ENCODE results near the gene CAMK2A. TPM values are rescaled to one million over a fixed set of nuclear protein-coding genes. Genes with fewer than 3 reads are reported as not detected.

Gene CAMK2A
- total RNA-seq, 2 donors from 2014 or later: 0.50 to 1.0 TPM

DNA sequence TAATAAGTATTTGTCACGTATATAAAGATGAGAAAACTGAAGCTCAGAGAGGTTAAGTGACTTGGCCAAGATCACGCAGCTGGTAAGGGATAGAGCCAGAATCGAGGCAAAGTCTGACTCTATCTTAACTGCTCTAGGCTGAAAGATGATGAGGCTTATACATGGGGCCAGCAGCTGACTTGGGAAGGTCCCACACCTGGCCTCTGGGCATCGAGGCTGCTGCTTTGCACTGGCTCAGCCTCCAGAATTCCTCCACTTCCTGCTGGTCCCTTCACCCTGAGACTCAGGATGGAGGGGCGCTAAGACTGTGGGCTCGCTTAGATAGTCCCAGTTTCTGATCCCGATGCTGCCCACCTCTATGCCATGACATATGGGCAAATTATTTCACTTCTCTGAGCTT lies 35.2 kb downstream of the CAMK2A start:
- Histone ChIP-seq H3K36me3 (no peaks in the 10 kb centered on the region), H3K27me3 (replicated peaks; ENCODE audit: insufficient read depth) (no peaks in the 10 kb centered on the region), H3K27ac (no peak overlapping the region), H3K9me3 (no peaks in the 10 kb centered on the region), H3K4me1 (replicated peaks) (no peaks in the 10 kb centered on the region), H3K4me3 (no peak overlapping the region)
- intact Hi-C loops (cut with DNase I): no loop called here
- no peak for TF ChIP-seq POLR2AphosphoS5 (IDR thresholded peaks at IDR 0.05)
- TF ChIP-seq CTCF (IDR thresholded peaks at IDR 0.05): no peak
- no peak for TF ChIP-seq POLR2A (IDR thresholded peaks at IDR 0.05)
- WGBS: 87% methylated on average over 7 of the region's 7 CpGs
- DNase-seq (ENCODE audit: low spot score): no peak

- no peak overlapping the region for H3K4me3 ChIP-seq
- intact Hi-C loops (cut with DNase I): no loop called here
- no peaks in the 10 kb centered on the region for H3K27me3 ChIP-seq (replicated peaks; ENCODE audit: insufficient read depth)
- no peaks in the 10 kb centered on the region for H3K4me1 ChIP-seq (replicated peaks)
- H3K9me3 ChIP-seq: no peaks in the 10 kb centered on the region
- H3K36me3 ChIP-seq: no peaks in the 10 kb centered on the region
- no peak for DNase-seq (ENCODE audit: low spot score)
- 88% methylated on average over 10 of the region's 10 CpGs for WGBS
- H3K27ac ChIP-seq: no peak overlapping the region
- TF ChIP-seq POLR2AphosphoS5 (IDR thresholded peaks at IDR 0.05) (no peak), POLR2A (IDR thresholded peaks at IDR 0.05) (no peak), CTCF (IDR thresholded peaks at IDR 0.05) (no peak)
Observed at GRCh38 chr5:150253416-150254208, 36.0 kb downstream of the CAMK2A start.

DNA sequence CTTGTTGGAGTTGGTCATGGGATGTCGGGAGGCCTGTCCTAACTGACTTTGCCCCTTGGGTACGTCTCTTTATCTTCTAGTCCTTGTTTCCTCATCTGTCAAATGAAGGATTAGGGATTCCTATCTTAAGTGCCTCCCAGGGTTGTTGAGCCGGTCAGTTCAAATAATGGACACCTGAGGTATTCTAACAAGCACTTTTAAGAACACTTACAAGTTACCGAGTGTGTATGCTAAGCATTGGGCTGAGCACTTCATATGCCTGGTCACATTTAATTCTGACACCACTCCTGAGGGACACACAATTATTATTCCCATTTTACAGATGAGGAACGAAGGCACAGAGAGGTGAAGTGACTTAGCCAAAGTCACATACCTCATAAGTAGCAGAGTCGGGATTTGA lies 37.1 kb downstream of the CAMK2A start:
- H3K4me3 ChIP-seq: no peak overlapping the region
- no peaks in the 10 kb centered on the region for H3K9me3 ChIP-seq
- no peak for TF ChIP-seq POLR2A (IDR thresholded peaks at IDR 0.05)
- no peak for TF ChIP-seq CTCF (IDR thresholded peaks at IDR 0.05)
- no peak for TF ChIP-seq POLR2AphosphoS5 (IDR thresholded peaks at IDR 0.05)
- H3K36me3 ChIP-seq: no peaks in the 10 kb centered on the region
- H3K27me3 ChIP-seq (replicated peaks; ENCODE audit: insufficient read depth): no peaks in the 10 kb centered on the region
- no peaks in the 10 kb centered on the region for H3K4me1 ChIP-seq (replicated peaks)
- DNase-seq (ENCODE audit: low spot score): no peak
- no peak overlapping the region for H3K27ac ChIP-seq
- intact Hi-C loops (cut with DNase I): no loop called here
- WGBS: 94% methylated on average over 6 of the region's 6 CpGs

GRCh38 chr5:150251504-150251903 lies 38.1 kb downstream of the CAMK2A start:
- H3K27me3 ChIP-seq (replicated peaks; ENCODE audit: insufficient read depth): no peaks in the 10 kb centered on the region
- no peaks in the 10 kb centered on the region for H3K4me1 ChIP-seq (replicated peaks)
- H3K4me3 ChIP-seq: no peak overlapping the region
- TF ChIP-seq CTCF (IDR thresholded peaks at IDR 0.05) (no peak), POLR2A (IDR thresholded peaks at IDR 0.05) (no peak), POLR2AphosphoS5 (IDR thresholded peaks at IDR 0.05) (no peak)
- no peak for DNase-seq (ENCODE audit: low spot score)
- 97% methylated on average over 7 of the region's 7 CpGs for WGBS
- H3K9me3 ChIP-seq: no peaks in the 10 kb centered on the region
- H3K27ac ChIP-seq: no peak overlapping the region
- no peaks in the 10 kb centered on the region for H3K36me3 ChIP-seq
- intact Hi-C loops (cut with DNase I): no loop called here

DNA sequence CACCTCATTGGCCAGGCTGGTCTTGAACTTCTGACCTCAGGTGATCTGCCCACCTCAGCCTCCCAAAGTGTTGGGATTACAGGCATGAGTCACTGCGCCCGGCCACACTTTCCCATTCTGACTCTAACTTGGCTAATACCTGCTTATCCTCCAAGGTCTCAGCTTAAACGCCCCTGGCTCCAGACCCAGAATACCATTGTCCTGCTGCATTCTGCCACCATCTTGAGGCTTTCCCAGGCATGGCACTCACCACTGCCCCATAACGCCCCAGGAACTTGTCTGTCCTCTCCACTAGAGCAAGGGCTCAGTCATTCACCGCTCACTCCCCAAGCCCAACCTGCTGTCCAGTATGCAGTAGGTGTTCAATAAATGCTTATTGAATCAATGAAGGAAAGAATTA lies 39.8 kb downstream of the CAMK2A start:
- Histone ChIP-seq H3K36me3 (no peaks in the 10 kb centered on the region), H3K9me3 (no peaks in the 10 kb centered on the region), H3K27me3 (replicated peaks; ENCODE audit: insufficient read depth) (no peaks in the 10 kb centered on the region), H3K4me3 (no peak overlapping the region), H3K27ac (no peak overlapping the region), H3K4me1 (replicated peaks) (no peaks in the 10 kb centered on the region)
- 89% methylated on average over 5 of the region's 5 CpGs for WGBS
- no peak for TF ChIP-seq POLR2AphosphoS5 (IDR thresholded peaks at IDR 0.05)
- TF ChIP-seq CTCF (IDR thresholded peaks at IDR 0.05): no peak
- TF ChIP-seq POLR2A (IDR thresholded peaks at IDR 0.05): no peak
- DNase-seq (ENCODE audit: low spot score): no peak
- intact Hi-C loops (cut with DNase I): no loop called here
